Measurements from ENCODE around the gene CHPF2.

GRCh38 chr7:151223728-151224127 is 8.6 kb upstream of the CHPF2 start:
- TF ChIP-seq ZNF274 (IDR thresholded peaks at IDR 0.05; ENCODE audit: low read depth, low read length) (no peak), SUZ12 (IDR thresholded peaks at IDR 0.05; ENCODE audit: extremely low read depth, insufficient read depth, insufficient read length) (no peak), YY1 (IDR thresholded peaks at IDR 0.05; ENCODE audit: insufficient read depth, insufficient read length) (no peak)
